T1000 (cell line): ENCODE measurements around the gene PCNX3.

ENCODE experiments used
- DNase-seq: peaks from one replicate; lab custom pipeline; 2025; ENCODE audit warnings: mixed read lengths; lab: John Stamatoyannopoulos, UW

Gene PCNX3

DNA sequence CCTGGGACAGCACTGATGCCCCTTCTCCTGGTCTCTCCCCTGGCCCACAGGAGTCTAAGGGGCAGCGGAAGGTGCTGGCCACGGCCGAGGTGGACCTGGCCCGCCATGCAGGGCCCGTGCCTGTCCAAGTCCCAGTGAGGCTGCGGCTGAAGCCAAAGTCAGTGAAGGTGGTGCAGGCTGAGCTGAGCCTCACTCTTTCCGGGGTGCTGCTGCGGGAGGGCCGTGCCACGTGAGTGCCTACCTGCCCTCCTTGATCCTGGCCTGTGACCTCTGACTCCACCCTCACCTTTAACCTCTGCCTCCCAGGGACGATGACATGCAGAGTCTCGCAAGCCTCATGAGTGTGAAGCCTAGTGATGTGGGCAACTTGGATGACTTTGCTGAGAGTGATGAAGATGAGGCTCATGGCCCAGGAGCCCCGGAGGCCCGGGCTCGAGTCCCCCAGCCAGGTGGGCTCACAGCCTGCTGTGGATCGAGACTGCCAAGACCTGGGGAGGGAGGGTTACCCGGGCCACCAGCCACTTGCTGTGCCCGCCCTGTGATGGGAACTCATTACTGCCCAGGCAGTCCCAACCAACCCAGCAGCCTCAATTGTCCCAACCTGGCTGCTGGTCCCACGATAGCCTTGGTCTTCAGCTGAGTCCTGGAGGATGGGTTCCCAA lies 35.4 kb upstream of the PCNX3 start:
- no peak for DNase-seq

- no peak for DNase-seq
These were observed 34.8 kb upstream of the PCNX3 start for GRCh38 chr11:65580756-65581155.

- no peak for DNase-seq
These were observed 33.6 kb upstream of the PCNX3 start for GRCh38 chr11:65581928-65582327.

GRCh38 chr11:65583589-65583988 lies 32.0 kb upstream of the PCNX3 start:
- DNase-seq: no peak

DNA sequence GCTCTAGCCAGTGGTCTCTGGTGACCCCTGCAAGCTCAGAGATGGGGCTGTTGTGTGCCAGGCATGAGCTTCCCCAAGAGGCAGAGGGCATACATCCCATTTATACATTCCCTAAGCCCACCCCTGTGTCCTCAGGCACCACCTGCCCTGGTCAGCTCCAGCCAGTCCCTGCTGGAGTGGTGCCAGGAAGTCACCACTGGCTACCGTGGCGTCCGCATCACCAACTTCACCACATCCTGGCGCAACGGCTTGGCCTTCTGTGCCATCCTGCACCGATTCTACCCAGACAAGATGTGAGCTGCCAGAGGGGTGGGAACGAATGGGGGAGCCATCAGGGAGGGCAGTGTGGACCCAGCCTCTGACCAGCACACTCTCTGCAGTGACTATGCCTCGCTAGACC lies 31.5 kb upstream of the PCNX3 start:
- DNase-seq: no peak

DNA sequence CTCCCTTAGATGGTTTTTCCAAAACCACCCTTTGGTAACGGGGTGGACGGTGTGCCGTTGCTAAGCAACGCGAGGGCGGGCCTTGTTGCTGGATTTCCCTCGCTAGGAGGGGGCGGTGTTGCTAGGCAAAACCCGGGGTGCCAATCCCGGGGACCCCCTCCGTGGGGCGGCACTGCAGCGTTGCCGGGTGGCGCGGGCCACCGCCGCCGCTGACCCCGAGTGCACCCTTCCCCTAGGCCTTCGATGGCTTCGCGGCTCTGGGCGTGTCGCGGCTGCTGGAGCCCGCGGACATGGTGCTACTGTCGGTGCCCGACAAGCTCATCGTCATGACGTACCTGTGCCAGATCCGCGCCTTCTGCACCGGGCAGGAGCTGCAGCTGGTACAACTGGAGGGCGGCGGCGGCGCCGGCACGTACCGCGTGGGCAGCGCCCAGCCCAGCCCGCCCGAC lies 30.8 kb upstream of the PCNX3 start:
- no peak for DNase-seq

GRCh38 chr11:65585396-65586246 lies 30.0 kb upstream of the PCNX3 start:
- DNase-seq: no peak

DNA sequence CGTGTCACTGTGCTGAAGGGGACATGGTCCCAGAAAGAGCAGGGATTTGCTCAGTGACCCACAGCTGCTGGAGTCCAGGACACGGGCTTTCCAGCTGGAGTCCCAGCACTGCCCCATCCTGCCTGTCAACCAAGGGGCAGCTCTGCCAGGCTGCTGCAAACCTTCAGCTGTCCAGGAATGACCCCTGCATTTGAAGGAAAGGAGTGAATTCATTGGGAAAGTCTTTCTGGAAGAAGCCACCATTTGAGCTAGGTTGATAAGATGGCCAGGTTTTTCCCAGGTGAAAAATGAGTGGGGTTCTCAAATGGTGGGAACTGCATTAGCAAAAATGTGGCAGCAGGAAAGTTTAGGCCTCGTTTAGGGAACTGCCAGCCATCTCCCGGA lies 29.3 kb upstream of the PCNX3 start:
- no peak for DNase-seq

- DNase-seq: no peak
These were observed 28.9 kb upstream of the PCNX3 start for GRCh38 chr11:65586676-65587075.

DNA sequence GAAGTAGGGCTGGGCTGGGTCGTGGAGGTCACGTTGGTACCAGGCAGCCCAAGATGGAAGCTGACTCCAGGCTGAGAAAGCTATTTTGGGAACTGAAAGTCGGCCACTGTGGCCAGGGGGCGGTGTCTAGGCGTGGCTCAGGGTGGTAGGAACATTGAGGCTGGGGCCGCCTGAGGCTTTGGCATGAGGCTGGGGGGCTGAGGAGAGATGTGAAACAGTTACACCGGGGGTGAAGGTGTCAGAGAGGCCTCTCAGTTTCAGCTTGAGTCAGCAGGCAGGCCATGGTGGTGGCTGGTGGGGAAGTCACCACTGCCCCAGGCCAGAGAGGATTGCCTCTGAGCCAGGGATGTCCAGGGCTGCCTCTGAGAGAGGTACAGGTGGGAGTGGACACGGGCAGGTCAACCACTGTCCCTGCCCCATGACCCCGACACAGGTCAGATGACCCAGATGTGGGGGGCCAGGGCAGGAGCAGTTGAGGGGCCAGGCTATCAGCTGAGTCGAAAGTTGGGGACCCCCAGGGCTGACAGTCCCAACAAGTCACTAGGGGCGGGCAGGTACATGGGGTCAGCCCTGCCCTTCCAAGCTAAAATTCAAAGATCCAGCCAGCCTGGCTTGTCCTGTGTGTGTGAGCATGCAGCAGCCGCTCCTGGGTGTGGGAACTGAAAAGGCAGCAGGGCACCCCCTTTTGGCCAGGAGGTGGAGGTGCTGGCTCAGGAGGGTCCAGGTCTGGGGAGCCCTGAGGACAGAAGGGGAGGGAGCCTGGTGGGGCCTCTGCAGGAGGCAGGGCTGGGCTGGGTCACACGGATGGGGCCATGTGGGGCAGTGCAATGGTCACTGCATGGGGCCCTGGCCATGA lies 27.1 kb upstream of the PCNX3 start:
- DNase-seq: peak; percentile 33

DNA sequence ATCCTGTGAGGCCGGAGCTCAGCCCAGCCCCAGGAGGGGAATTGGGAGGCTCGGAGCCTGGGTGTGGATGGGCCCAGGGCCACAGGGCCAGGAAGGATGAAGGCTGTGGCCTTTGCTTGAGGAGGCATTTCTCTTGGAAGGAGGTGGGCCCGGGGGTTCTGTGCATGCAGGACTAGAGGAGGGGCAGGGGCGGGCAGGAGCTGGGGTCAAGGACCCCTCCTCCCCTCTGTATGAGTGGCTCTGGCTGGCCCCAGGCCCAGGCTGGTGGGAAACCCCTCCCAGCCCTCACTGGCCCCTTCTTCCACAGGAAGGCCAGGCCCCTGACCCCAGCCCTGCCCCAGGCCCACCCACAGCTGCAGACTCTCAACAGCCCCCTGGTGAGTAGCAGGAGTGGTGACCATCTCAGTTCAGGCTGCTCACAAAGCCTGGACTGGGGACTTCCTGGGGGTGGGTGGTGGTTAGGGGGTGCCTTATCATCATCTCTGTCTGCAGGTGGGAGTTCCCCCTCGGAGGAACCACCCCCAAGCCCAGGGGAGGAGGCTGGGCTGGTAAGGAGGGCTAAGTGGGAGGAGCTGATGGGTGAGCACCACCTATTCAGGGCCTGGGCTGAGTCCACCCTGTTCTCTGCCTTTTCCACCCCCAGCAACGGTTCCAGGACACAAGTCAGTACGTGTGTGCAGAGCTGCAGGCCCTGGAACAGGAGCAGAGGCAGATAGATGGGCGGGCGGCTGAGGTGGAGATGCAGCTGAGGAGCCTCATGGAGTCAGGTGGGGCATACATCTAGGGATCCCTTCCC lies 25.9 kb upstream of the PCNX3 start:
- DNase-seq: no peak

- DNase-seq: no peak
These were observed 25.3 kb upstream of the PCNX3 start for GRCh38 chr11:65590240-65590738.

GRCh38 chr11:65591939-65592857 lies 23.4 kb upstream of the PCNX3 start:
- DNase-seq: no peak

DNA sequence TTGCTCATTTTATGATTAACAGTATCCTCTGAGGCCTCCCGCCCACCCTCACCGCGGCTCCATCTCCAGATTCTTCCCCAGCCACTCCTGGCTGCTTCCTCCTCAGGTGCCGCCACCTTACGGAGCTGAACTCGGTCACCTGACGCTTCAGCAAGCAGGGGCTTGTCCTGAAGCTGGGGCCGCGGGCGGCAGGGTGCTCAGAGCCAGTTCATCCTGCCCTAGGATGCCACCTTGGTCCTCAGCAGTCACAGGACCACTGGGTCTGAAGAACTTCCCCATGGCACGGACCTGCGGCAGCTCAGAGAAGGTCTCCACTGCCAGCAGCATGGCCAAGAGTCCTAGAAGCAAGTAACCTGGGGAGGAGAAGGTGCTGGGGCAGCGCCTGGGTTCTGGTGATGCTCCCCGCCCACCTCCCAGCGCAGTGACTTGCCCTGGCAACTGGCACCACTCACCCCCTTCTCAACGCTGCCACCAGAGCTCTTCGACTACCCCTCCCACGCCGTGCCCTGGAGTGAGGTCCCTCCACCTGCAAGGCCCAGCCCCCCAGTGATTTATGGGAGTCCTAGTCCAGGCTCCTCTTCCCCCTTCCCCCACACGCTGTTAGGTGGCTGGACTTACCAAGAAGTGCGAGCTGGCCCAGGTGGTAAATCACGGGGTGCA lies 22.6 kb upstream of the PCNX3 start:
- DNase-seq: no peak

DNA sequence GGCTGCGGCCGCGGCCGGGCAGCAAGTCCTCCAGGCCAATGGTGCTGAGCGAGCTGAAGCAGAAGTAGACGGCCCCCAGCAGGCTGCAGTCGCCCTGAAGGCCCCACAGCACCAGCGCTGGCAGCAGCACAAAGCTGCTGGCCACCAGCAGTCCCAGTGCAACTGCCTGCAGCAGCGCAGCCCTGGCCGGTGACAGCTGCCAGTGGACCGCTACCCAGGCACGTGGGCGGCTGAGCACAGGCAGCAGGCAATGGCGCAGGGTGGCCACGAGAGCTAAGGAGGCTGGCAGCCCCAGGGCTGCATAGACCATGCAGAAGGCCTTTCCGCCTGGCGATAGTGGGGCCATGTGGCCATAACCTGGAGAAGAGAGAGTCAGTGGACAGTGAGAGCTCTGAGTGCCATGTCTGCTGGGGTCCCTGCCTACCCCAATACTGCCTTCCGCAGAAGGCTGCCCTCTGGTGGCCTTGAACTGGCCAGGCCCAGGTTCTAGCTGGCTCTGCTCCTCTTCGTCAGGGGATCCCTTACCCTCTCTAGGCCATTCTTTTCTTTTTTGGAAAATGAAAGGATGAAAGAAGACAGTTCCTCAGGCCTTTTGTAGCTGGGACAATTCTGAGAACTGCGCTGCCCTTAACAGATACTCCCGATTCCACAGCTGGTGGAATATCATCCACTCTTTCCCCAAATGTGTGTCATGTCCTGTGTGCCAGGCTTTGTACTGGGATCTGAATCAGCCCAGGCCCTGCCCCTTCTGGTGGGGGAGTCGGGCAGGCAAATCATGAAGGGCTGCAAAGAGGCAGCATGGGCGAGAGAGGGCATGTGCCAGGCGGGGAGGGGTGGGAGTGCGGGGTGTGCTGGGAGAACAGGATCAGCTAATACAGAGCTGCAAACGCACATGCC lies 21.8 kb upstream of the PCNX3 start:
- no peak for DNase-seq

GRCh38 chr11:65595131-65595530 lies 20.4 kb upstream of the PCNX3 start:
- no peak for DNase-seq

DNA sequence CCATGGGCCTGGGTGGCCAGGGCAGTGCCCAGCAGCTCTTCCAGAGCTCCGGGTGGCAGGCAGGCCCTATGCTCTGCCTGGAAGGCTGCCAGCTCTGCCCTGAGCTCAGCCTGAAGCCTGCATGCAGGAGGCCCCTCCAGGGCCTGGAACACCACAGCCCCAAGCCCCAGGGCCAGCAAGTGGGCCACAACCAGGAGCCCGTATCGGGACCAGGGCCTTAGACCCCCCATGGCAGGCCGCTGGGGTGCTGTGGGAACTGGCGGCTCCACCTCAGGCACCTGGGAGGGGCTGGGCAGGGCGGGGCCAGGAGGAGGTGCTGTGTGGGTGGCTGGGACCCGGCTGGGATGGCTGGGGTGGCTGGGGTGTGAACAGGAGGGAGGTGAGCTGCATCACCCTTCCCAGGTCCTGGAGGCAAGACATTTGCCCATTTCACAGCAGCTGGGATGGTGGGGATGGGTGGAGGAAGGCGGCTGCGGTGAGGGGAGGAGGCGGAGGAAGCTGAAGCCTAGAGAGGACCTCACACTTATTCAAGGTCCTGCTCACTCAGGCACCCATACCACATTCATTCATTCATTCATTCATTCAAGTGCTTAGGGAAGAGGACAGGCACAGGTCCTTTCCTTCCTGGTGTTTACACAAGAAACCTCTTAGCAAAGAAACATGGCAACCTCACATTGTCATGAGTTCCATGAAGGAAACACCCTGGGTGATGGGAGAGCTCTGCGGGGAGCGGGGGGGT lies 19.9 kb upstream of the PCNX3 start, which contains the start of gene KCNK7:
Gene KCNK7 (minus strand): TSS at position 258 of the 739 bp plus-strand sequence. CDS start 28 bp downstream, at position 230.
- DNase-seq: no peak

GRCh38 chr11:65596520-65596919 lies 19.1 kb upstream of the PCNX3 start:
- no peak for DNase-seq
